HEK293 (cell line): Measurements from ENCODE around the gene COL6A1.
A peak's percentile ranks its signal among the peaks of the same experiment; 100 is the strongest.
"Not testable (repeated sequence)": the region's sequence is repeated elsewhere in the genome, so short reads cannot be mapped to it uniquely, and the experiment has no call there.

Source experiments
- CTCF ChIA-PET: fragments of 350-600 bp; formaldehyde crosslinking; extraction: SDS; loops from one replicate; lab custom pipeline; 2021; ENCODE audit warnings: antibody characterized with exemption; lab: Yijun Ruan, JAX
- POLR2A ChIA-PET: fragments of 300-600 bp; formaldehyde crosslinking; extraction: SDS; loops from one replicate; lab custom pipeline; 2020; ENCODE audit warnings: antibody characterized with exemption, inconsistent platforms; lab: Yijun Ruan, JAX
- H3K27ac ChIP-seq: fragments of 200-500 bp; sonication (Bioruptor generic); 2 replicates; pipeline ENCODE4 v1.5.1; 2014; ENCODE audit warnings: low read depth, low read length, control low read depth, inconsistent platforms; ENCODE audit errors: extremely low read depth
- H3K36me3 ChIP-seq, 2 experiments: fragments of 200-500 bp in 1 of 2; sonication (Bioruptor generic) in 1 of 2; 1 replicate in 1 of 2; 2 replicates in 1 of 2; pipeline ENCODE4 v1.5.1; 2014 to 2017; ENCODE audit warnings: inconsistent platforms in 2 of 2, low read length in 2 of 2; ENCODE audit not compliant: control insufficient read depth in 2 of 2, insufficient read depth in 1 of 2
- H3K4me1 ChIP-seq: fragments of 200-500 bp; sonication (Bioruptor generic); 2 replicates; pipeline ENCODE4 v1.5.1; 2014; ENCODE audit warnings: mild to moderate bottlenecking, low read length, inconsistent platforms; ENCODE audit not compliant: control insufficient read depth, insufficient read depth
- H3K4me3 ChIP-seq: 2 replicates; pipeline ENCODE4 v1.5.1; 2011; ENCODE audit warnings: low read depth, mild to moderate bottlenecking, control low read depth, low read length, moderate library complexity
- H3K9me3 ChIP-seq: fragments of 200-500 bp; sonication (Bioruptor generic); 2 replicates; pipeline ENCODE4 v1.5.1; 2014; ENCODE audit warnings: low read depth, low read length, inconsistent platforms; ENCODE audit not compliant: control insufficient read depth, insufficient read depth
- GLIS2 ChIP-seq: fragments of 450-650 bp; formaldehyde crosslinking; IDR thresholded peaks from 2 replicates; pipeline ENCODE4 v1.5.1; 2016; ENCODE audit warnings: missing biosample characterization, missing genetic modification characterization
- PRDM1 ChIP-seq: fragments of 450-650 bp; formaldehyde crosslinking; IDR thresholded peaks from 2 replicates; pipeline ENCODE4; 2016; ENCODE audit warnings: missing biosample characterization, missing genetic modification characterization
- SALL2 ChIP-seq: fragments of 450-650 bp; formaldehyde crosslinking; IDR thresholded peaks from 2 replicates; pipeline ENCODE4 v1.5.0; 2017; ENCODE audit warnings: missing biosample characterization, mild to moderate bottlenecking, missing genetic modification characterization, borderline replicate concordance
- ZBTB11 ChIP-seq: fragments of 450-650 bp; formaldehyde crosslinking; conservative IDR thresholded peaks from 2 replicates; pipeline ENCODE4 v1.5.1; 2016; ENCODE audit warnings: low read depth, missing biosample characterization, missing genetic modification characterization
- ZFHX2 ChIP-seq: fragments of 450-650 bp; formaldehyde crosslinking; conservative IDR thresholded peaks from 2 replicates; pipeline ENCODE4 v1.5.1; 2016; ENCODE audit warnings: missing biosample characterization, missing genetic modification characterization
- ZIC2 ChIP-seq: fragments of 450-650 bp; formaldehyde crosslinking; IDR thresholded peaks from 2 replicates; pipeline ENCODE4 v1.5.1; 2016; ENCODE audit warnings: missing biosample characterization, missing genetic modification characterization
- ZNF10 ChIP-seq: fragments of 450-650 bp; formaldehyde crosslinking; IDR thresholded peaks from 2 replicates; pipeline ENCODE4 v1.5.1; 2017; ENCODE audit warnings: missing biosample characterization, missing genetic modification characterization
- ZNF146 ChIP-seq: fragments of 450-650 bp; formaldehyde crosslinking; IDR thresholded peaks from 2 replicates; pipeline ENCODE4 v1.5.1; 2016; ENCODE audit warnings: missing biosample characterization, missing genetic modification characterization
- ZNF221 ChIP-seq: fragments of 450-650 bp; formaldehyde crosslinking; IDR thresholded peaks from 2 replicates; pipeline ENCODE4 v1.5.1; 2017; ENCODE audit warnings: missing biosample characterization, missing genetic modification characterization, borderline replicate concordance
- ZNF341 ChIP-seq: fragments of 450-650 bp; formaldehyde crosslinking; IDR thresholded peaks from 2 replicates; pipeline ENCODE4; 2016; ENCODE audit warnings: low read depth, missing biosample characterization, missing genetic modification characterization
- ZNF555 ChIP-seq: fragments of 450-650 bp; formaldehyde crosslinking; conservative IDR thresholded peaks from 2 replicates; pipeline ENCODE4 v1.5.1; 2017; ENCODE audit warnings: missing biosample characterization, mild to moderate bottlenecking, missing genetic modification characterization, inconsistent platforms
- ZNF701 ChIP-seq: fragments of 450-650 bp; formaldehyde crosslinking; IDR thresholded peaks from 2 replicates; pipeline ENCODE4 v1.5.1; 2016; ENCODE audit warnings: missing biosample characterization, missing genetic modification characterization
- ZNF837 ChIP-seq: fragments of 450-650 bp; formaldehyde crosslinking; IDR thresholded peaks from 2 replicates; pipeline ENCODE4 v1.5.1; 2016; ENCODE audit warnings: missing biosample characterization, missing genetic modification characterization
- ZSCAN23 ChIP-seq: fragments of 450-650 bp; formaldehyde crosslinking; IDR thresholded peaks from 2 replicates; pipeline ENCODE4 v1.5.1; 2016; ENCODE audit warnings: missing biosample characterization, missing genetic modification characterization
- ZSCAN30 ChIP-seq: fragments of 450-650 bp; IDR thresholded peaks from 2 replicates; pipeline ENCODE4 v1.5.1; 2018; ENCODE audit warnings: missing biosample characterization, mild to moderate bottlenecking, missing genetic modification characterization, moderate library complexity
- TF ChIP-seq, protein P1 (sequence below): fragments of 450-650 bp; formaldehyde crosslinking; IDR thresholded peaks from 2 replicates; pipeline ENCODE4 v1.5.1; 2017; ENCODE audit warnings: missing biosample characterization, mild to moderate bottlenecking, missing genetic modification characterization, moderate library complexity
- TF ChIP-seq, protein P2 (sequence below): fragments of 450-650 bp; formaldehyde crosslinking; IDR thresholded peaks from 2 replicates; pipeline ENCODE4 v1.5.1; 2016; ENCODE audit warnings: missing biosample characterization, missing genetic modification characterization
- TF ChIP-seq, protein P3 (sequence below): fragments of 450-650 bp; formaldehyde crosslinking; IDR thresholded peaks from 2 replicates; pipeline ENCODE4 v1.5.1; 2017; ENCODE audit warnings: missing biosample characterization, missing genetic modification characterization
- TF ChIP-seq, protein P4 (sequence below): fragments of 450-650 bp; formaldehyde crosslinking; IDR thresholded peaks from 2 replicates; pipeline ENCODE4 v1.5.1; 2016; ENCODE audit warnings: missing biosample characterization, missing genetic modification characterization

COL6A1 gene

GRCh38 chr21:45950740-45951515, 30.6 kb upstream of the COL6A1 start (continued):
- peak; percentile 94 for TF ChIP-seq ZNF341 (tag by site-specific recombination)
- peak; percentile 95 for TF ChIP-seq ZFHX2 (tag by site-specific recombination)
- peak; percentile 97 for TF ChIP-seq ZIC2 (tag by site-specific recombination)
- no peak for TF ChIP-seq GLIS2 (tag by site-specific recombination)

- no peak for TF ChIP-seq ZFHX2 (tag by site-specific recombination)
- TF ChIP-seq ZNF555, result no peak
- TF ChIP-seq, protein P1, sequence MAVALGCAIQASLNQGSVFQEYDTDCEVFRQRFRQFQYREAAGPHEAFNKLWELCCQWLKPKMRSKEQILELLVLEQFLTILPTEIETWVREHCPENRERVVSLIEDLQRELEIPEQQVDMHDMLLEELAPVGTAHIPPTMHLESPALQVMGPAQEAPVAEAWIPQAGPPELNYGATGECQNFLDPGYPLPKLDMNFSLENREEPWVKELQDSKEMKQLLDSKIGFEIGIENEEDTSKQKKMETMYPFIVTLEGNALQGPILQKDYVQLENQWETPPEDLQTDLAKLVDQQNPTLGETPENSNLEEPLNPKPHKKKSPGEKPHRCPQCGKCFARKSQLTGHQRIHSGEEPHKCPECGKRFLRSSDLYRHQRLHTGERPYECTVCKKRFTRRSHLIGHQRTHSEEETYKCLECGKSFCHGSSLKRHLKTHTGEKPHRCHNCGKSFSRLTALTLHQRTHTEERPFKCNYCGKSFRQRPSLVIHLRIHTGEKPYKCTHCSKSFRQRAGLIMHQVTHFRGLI, result no peak
- no peak for TF ChIP-seq PRDM1 (tag by site-specific recombination)
- no peak for TF ChIP-seq ZSCAN30 (tag by site-specific recombination)
- no peaks in the 10 kb centered on the region for H3K9me3 ChIP-seq
- peaks cover 9% of the 10 kb centered on the region for H3K4me1 ChIP-seq
- ChIA-PET POLR2A (no interaction called here), CTCF (interaction anchor here (1.3 to 1.5 kb wide), 2 partner anchors 19 to 22 kb away, joined by 3 to 5 read pairs; no protein-coding TSS in a partner anchor)
- H3K36me3 ChIP-seq, result no peaks in the 10 kb centered on the region
- H3K4me3 ChIP-seq, result no peak overlapping the region
- no peak overlapping the region for H3K27ac ChIP-seq
Observed at GRCh38 chr21:45951676-45952075, 29.9 kb upstream of the COL6A1 start.

GRCh38 chr21:45952527-45952926, 29.0 kb upstream of the COL6A1 start:
- CTCF ChIA-PET, H3K4me3 ChIP-seq, H3K27ac ChIP-seq, H3K9me3 ChIP-seq, POLR2A ChIA-PET, H3K4me1 ChIP-seq, H3K36me3 ChIP-seq: not testable (repeated sequence)
- peak; percentile 99 for TF ChIP-seq ZNF146 (tag by site-specific recombination)

DNA sequence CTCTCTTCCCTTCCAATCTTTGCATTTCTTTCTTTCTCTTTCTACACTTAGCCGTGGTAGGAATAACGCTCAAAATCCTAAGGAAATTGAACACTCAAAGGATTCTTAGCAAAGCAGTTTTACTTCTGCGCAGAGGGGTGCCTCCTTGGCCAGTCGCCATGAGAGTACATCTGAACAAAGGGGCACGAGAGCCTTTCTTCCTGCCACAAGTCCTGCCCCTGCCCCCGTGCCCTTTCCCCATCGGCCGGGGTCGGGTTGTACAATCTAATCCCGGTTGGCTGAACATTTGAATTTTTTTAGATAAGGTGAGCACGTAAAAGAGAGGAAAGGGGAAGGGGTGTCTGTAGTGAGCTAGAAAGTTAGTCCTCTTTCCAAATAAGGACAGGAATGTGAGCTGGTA, 28.6 kb upstream of the COL6A1 start:
- Histone ChIP-seq H3K9me3 (no peaks in the 10 kb centered on the region), H3K27ac (no peak overlapping the region), H3K36me3 (no peaks in the 10 kb centered on the region), H3K4me3 (no peak overlapping the region), H3K4me1 (peaks cover 9% of the 10 kb centered on the region)
- POLR2A ChIA-PET, result no interaction called here
- CTCF ChIA-PET, result no interaction called here
- TF ChIP-seq SALL2 (tag by site-specific recombination) (no peak), ZNF837 (tag by site-specific recombination) (no peak), ZNF701 (no peak), ZNF221 (tag by site-specific recombination) (no peak), ZSCAN23 (no peak), ZBTB11 (tag by site-specific recombination) (no peak), ZNF10 (tag by site-specific recombination) (no peak)
- TF ChIP-seq, protein P2, sequence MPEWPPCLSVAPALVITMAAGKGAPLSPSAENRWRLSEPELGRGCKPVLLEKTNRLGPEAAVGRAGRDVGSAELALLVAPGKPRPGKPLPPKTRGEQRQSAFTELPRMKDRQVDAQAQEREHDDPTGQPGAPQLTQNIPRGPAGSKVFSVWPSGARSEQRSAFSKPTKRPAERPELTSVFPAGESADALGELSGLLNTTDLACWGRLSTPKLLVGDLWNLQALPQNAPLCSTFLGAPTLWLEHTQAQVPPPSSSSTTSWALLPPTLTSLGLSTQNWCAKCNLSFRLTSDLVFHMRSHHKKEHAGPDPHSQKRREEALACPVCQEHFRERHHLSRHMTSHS (tag by site-specific recombination), result no peak
- TF ChIP-seq, protein P3, sequence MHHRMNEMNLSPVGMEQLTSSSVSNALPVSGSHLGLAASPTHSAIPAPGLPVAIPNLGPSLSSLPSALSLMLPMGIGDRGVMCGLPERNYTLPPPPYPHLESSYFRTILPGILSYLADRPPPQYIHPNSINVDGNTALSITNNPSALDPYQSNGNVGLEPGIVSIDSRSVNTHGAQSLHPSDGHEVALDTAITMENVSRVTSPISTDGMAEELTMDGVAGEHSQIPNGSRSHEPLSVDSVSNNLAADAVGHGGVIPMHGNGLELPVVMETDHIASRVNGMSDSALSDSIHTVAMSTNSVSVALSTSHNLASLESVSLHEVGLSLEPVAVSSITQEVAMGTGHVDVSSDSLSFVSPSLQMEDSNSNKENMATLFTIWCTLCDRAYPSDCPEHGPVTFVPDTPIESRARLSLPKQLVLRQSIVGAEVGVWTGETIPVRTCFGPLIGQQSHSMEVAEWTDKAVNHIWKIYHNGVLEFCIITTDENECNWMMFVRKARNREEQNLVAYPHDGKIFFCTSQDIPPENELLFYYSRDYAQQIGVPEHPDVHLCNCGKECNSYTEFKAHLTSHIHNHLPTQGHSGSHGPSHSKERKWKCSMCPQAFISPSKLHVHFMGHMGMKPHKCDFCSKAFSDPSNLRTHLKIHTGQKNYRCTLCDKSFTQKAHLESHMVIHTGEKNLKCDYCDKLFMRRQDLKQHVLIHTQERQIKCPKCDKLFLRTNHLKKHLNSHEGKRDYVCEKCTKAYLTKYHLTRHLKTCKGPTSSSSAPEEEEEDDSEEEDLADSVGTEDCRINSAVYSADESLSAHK, result no peak
- TF ChIP-seq, protein P4, sequence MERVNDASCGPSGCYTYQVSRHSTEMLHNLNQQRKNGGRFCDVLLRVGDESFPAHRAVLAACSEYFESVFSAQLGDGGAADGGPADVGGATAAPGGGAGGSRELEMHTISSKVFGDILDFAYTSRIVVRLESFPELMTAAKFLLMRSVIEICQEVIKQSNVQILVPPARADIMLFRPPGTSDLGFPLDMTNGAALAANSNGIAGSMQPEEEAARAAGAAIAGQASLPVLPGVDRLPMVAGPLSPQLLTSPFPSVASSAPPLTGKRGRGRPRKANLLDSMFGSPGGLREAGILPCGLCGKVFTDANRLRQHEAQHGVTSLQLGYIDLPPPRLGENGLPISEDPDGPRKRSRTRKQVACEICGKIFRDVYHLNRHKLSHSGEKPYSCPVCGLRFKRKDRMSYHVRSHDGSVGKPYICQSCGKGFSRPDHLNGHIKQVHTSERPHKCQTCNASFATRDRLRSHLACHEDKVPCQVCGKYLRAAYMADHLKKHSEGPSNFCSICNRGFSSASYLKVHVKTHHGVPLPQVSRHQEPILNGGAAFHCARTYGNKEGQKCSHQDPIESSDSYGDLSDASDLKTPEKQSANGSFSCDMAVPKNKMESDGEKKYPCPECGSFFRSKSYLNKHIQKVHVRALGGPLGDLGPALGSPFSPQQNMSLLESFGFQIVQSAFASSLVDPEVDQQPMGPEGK (tag by site-specific recombination), result no peak
